Measurements from ENCODE around the gene RAVER2.

Gene RAVER2

DNA sequence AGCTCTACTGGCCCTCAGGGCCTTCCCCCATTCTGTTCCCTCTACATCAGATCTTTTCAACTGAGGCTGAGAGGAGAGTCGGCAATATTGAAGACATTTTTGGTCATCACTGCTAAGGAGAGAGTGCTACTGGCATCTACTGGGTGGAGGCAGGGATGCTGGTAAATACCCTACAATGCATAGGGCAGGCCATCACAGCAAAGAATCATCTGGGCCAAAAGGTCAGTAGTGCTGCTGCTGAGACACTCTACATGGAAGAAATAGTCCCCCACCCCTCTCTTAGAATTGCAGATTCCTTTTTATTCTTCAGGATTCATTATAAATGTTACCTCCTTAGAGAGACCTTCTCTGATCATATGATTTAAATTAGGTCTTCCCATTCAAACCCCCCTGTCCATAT, 127.2 kb downstream of the RAVER2 start:
- no peak for TF ChIP-seq CTCF (IDR thresholded peaks at IDR 0.05; ENCODE audit: control insufficient read depth, extremely low read depth, insufficient read depth)
- DNase-seq (ENCODE audit: low read depth), result no peak
- H3K4me3 ChIP-seq (ENCODE audit: low read depth, low read length), result no peak overlapping the region

DNA sequence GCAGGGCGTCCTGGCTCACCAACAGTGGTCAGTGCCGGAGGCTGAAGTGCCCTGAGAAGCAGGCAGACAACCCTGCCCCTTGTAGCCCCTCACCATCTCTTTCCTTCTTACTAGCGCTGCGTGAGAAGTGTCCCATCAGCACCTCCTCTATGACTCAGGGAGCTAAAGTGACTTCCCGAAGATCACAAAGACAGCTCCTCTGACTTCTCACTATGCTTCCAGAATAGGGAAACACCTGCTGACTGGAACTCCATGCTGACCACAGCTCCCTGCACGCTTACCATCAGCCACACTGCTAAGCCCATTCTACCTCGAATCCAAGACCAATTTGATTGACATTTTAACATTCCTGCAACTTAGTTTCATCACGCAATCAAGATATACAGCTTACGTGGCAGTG, 128.7 kb downstream of the RAVER2 start:
- no peak overlapping the region for H3K4me3 ChIP-seq (ENCODE audit: low read depth, low read length)
- DNase-seq (ENCODE audit: low read depth), result no peak
- TF ChIP-seq CTCF (IDR thresholded peaks at IDR 0.05; ENCODE audit: control insufficient read depth, extremely low read depth, insufficient read depth), result no peak

DNA sequence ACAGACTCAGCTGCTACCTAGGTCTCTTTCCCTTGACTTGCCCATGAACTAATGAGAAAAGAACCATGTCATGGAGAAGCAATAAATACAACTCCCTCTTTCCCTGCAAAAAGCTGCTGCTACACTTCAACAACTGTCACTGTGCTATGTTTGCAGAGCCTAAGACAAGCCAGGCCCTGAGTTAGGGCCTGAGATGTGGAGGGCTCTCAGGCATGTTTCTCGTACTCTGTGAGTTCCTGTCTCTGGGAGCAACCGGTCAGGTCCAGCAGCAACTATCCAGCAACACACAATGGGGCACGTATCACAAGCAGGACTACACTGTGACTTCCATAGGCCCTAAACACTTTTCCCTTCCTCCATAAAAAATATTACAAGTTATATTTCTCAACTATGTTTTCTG, 129.8 kb downstream of the RAVER2 start:
- H3K4me3 ChIP-seq (ENCODE audit: low read depth, low read length), result no peak overlapping the region
- no peak for DNase-seq (ENCODE audit: low read depth)
- TF ChIP-seq CTCF (IDR thresholded peaks at IDR 0.05; ENCODE audit: control insufficient read depth, extremely low read depth, insufficient read depth), result no peak

DNA sequence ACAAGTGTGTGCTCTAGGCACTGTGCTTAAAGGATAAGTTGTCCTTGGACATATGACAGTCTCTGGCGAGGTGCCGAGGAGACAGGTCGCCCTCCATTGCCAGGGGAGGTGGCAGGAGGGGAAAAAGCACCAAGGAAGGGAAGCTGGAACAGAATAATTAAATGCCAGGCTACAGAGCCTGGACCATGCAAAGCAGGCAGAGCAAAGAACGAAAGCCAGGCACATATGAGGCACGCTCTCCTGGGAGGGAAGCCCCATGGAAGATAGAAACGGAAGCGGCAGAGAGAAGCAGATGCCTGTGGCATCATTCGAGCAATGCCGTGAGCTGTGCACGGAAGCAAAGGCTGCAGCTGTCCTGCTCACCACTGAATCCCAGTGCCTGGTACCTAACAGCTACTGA, 130.2 kb downstream of the RAVER2 start:
- DNase-seq (ENCODE audit: low read depth), result no peak
- no peak for TF ChIP-seq CTCF (IDR thresholded peaks at IDR 0.05; ENCODE audit: control insufficient read depth, extremely low read depth, insufficient read depth)
- H3K4me3 ChIP-seq (ENCODE audit: low read depth, low read length), result no peak overlapping the region

DNA sequence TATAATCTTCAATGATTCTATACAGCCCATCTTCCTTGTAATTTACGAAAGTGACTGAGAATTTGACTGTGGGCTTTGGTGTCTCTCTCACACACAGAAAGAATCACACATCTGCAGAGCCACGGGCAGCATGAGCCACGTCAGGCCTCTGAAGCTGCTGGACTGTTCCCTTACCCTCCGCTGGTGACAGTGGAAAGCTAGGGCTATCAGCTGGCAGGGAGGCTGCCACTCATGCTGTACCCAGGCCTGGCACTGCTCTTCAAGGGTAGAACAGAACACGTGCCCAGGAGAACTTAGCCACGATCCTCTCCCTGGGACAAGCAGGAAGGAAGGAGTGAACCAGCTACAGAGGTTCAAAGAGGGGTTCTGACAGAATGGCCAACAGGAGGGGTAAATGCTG, 130.7 kb downstream of the RAVER2 start:
- no peak for TF ChIP-seq CTCF (IDR thresholded peaks at IDR 0.05; ENCODE audit: control insufficient read depth, extremely low read depth, insufficient read depth)
- no peak for DNase-seq (ENCODE audit: low read depth)

DNA sequence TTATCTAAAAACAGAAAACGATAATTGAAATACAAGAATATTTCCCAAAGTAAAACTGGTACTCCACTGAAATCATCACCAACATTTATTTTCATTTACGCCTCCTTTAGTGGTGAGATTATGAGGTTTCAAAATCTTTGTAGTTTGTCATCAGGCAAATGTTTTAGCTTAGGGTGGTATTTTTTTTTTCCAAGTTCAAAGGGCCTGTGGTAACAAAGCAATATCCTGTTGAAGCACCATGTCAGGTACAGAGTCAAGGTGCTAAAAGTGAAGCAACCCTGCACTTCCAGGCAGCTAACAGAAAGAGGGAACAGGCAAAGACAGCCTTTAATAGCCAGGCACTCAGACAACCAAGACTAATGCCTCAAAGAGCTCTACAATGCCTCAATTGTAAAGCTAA, 132.3 kb downstream of the RAVER2 start:
- DNase-seq (ENCODE audit: low read depth), result no peak
- H3K4me3 ChIP-seq (ENCODE audit: low read depth, low read length), result no peak overlapping the region
- no peak for TF ChIP-seq CTCF (IDR thresholded peaks at IDR 0.05; ENCODE audit: control insufficient read depth, extremely low read depth, insufficient read depth)

More for the DNA sequence above, 130.7 kb downstream of the RAVER2 start:
- H3K4me3 ChIP-seq (ENCODE audit: low read depth, low read length), result no peak overlapping the region

- no peak for TF ChIP-seq CTCF (IDR thresholded peaks at IDR 0.05; ENCODE audit: control insufficient read depth, extremely low read depth, insufficient read depth)
- no peak for DNase-seq (ENCODE audit: low read depth)
- no peak overlapping the region for H3K4me3 ChIP-seq (ENCODE audit: low read depth, low read length)
Measured at GRCh38 chr1:64877598-64877997, 132.7 kb downstream of the RAVER2 start.
